ENCODE measurements around the gene KCTD16.

KCTD16 gene

GRCh38 chr5:144395704-144396103 lies 225.0 kb downstream of the KCTD16 start:
- DNase-seq (ENCODE audit: low spot score) = no peak
- FAIRE-seq = no peak

GRCh38 chr5:144403058-144403457 lies 232.4 kb downstream of the KCTD16 start:
- FAIRE-seq (no peak), DNase-seq (ENCODE audit: low spot score) (no peak)

- FAIRE-seq = no peak
These were observed 233.2 kb downstream of the KCTD16 start for GRCh38 chr5:144403817-144404420.

GRCh38 chr5:144404672-144405071 lies 234.0 kb downstream of the KCTD16 start:
- FAIRE-seq (no peak), DNase-seq (ENCODE audit: low spot score) (no peak)

More at GRCh38 chr5:144403817-144404420, 233.2 kb downstream of the KCTD16 start:
- DNase-seq (ENCODE audit: low spot score) = no peak

- DNase-seq (ENCODE audit: low spot score) (no peak), FAIRE-seq (no peak)
These were observed 235.3 kb downstream of the KCTD16 start for GRCh38 chr5:144405991-144406390.

- DNase-seq (ENCODE audit: low spot score) (no peak), FAIRE-seq (no peak)
These were observed 235.8 kb downstream of the KCTD16 start for GRCh38 chr5:144406442-144406841.

- FAIRE-seq (no peak), DNase-seq (ENCODE audit: low spot score) (no peak)
These were observed 243.7 kb downstream of the KCTD16 start for GRCh38 chr5:144414202-144415029.

- DNase-seq (ENCODE audit: low spot score) (no peak), FAIRE-seq (no peak)
These were observed 245.5 kb downstream of the KCTD16 start for GRCh38 chr5:144416196-144416595.

- DNase-seq (ENCODE audit: low spot score) (no peak), FAIRE-seq (no peak)
These were observed 248.0 kb downstream of the KCTD16 start for GRCh38 chr5:144418719-144419118.

GRCh38 chr5:144421411-144421810 lies 250.7 kb downstream of the KCTD16 start:
- FAIRE-seq (peak; percentile 86), DNase-seq (ENCODE audit: low spot score) (peak; percentile 69)

- no peak for DNase-seq (ENCODE audit: low spot score)
- no peak for FAIRE-seq
These were observed 251.5 kb downstream of the KCTD16 start for GRCh38 chr5:144422018-144422727.

GRCh38 chr5:144427866-144428265 lies 257.2 kb downstream of the KCTD16 start:
- no peak for DNase-seq (ENCODE audit: low spot score)
- FAIRE-seq = no peak

- DNase-seq (ENCODE audit: low spot score) (no peak), FAIRE-seq (no peak)
These were observed 257.7 kb downstream of the KCTD16 start for GRCh38 chr5:144428326-144428725.

GRCh38 chr5:144429405-144429804 lies 258.7 kb downstream of the KCTD16 start:
- DNase-seq (ENCODE audit: low spot score) (no peak), FAIRE-seq (no peak)

- FAIRE-seq = no peak
These were observed 259.2 kb downstream of the KCTD16 start for GRCh38 chr5:144429905-144430304.

GRCh38 chr5:144433140-144433822 lies 262.6 kb downstream of the KCTD16 start:
- no peak for FAIRE-seq

More at GRCh38 chr5:144429905-144430304, 259.2 kb downstream of the KCTD16 start:
- no peak for DNase-seq (ENCODE audit: low spot score)

GRCh38 chr5:144433893-144434292 lies 263.2 kb downstream of the KCTD16 start:
- DNase-seq (ENCODE audit: low spot score) = no peak
- FAIRE-seq = no peak

More at GRCh38 chr5:144433140-144433822, 262.6 kb downstream of the KCTD16 start:
- no peak for DNase-seq (ENCODE audit: low spot score)

GRCh38 chr5:144436007-144436406 lies 265.3 kb downstream of the KCTD16 start:
- FAIRE-seq (no peak), DNase-seq (ENCODE audit: low spot score) (no peak)

GRCh38 chr5:144438237-144438636 lies 267.6 kb downstream of the KCTD16 start:
- DNase-seq (ENCODE audit: low spot score) = no peak
- FAIRE-seq = no peak

GRCh38 chr5:144448457-144448856 lies 277.8 kb downstream of the KCTD16 start:
- DNase-seq (ENCODE audit: low spot score) (no peak), FAIRE-seq (no peak)

GRCh38 chr5:144451187-144451973 lies 280.7 kb downstream of the KCTD16 start:
- FAIRE-seq (no peak), DNase-seq (ENCODE audit: low spot score) (no peak)
